ENCODE data around the gene SHCBP1L. TPM values are rescaled to one million over a fixed set of nuclear protein-coding genes. Genes with fewer than 3 reads are reported as not detected.

The SHCBP1L gene
- total RNA-seq, 1 donor from 2014 or later, result not detected

GRCh38 chr1:182867861-182868260 lies 85.1 kb downstream of the SHCBP1L start:
- intact Hi-C loops (cut with micrococcal nuclease), result no loop called here
- H3K27ac Mint-ChIP-seq, result no peak overlapping the region
- ChIA-PET CTCF (no interaction called here), POLR2A (no interaction called here)
- H3K4me3 Mint-ChIP-seq, result no peak overlapping the region
- ATAC-seq (ENCODE audit: low read depth) (no peak), DNase-seq (no peak)
- H3K9me3 Mint-ChIP-seq, result no peaks in the 10 kb centered on the region
- H3K27me3 Mint-ChIP-seq, result no peaks in the 10 kb centered on the region
- peaks cover 86% of the 10 kb centered on the region for H3K36me3 Mint-ChIP-seq (ENCODE audit: low read depth)
- no peaks in the 10 kb centered on the region for H3K4me1 Mint-ChIP-seq
- no peak for TF ChIP-seq CTCF (IDR thresholded peaks at IDR 0.05)

- peaks cover 87% of the 10 kb centered on the region for H3K36me3 Mint-ChIP-seq (ENCODE audit: low read depth)
- no peaks in the 10 kb centered on the region for H3K9me3 Mint-ChIP-seq
- H3K27me3 Mint-ChIP-seq, result no peaks in the 10 kb centered on the region
- H3K4me1 Mint-ChIP-seq, result no peaks in the 10 kb centered on the region
- H3K4me3 Mint-ChIP-seq, result no peak overlapping the region
- no peak for DNase-seq
- intact Hi-C loops (cut with micrococcal nuclease), result loop anchor here (2.0 kb wide), 1 partner anchor 15 kb away; no protein-coding TSS in a partner anchor
- ChIA-PET CTCF (no interaction called here), POLR2A (no interaction called here)
- ATAC-seq (ENCODE audit: low read depth), result no peak
- H3K27ac Mint-ChIP-seq, result no peak overlapping the region
- no peak for TF ChIP-seq CTCF (IDR thresholded peaks at IDR 0.05)
These were observed 89.0 kb downstream of the SHCBP1L start for GRCh38 chr1:182863940-182864339.

GRCh38 chr1:182862827-182863226 lies 90.1 kb downstream of the SHCBP1L start:
- no peak for ATAC-seq (ENCODE audit: low read depth)
- intact Hi-C loops (cut with micrococcal nuclease), result no loop called here

GRCh38 chr1:182861994-182862393 lies 91.0 kb downstream of the SHCBP1L start:
- H3K4me1 Mint-ChIP-seq, result no peaks in the 10 kb centered on the region
- no peak for DNase-seq
- ChIA-PET POLR2A (no interaction called here), CTCF (no interaction called here)
- no peak for ATAC-seq (ENCODE audit: low read depth)
- no peak for TF ChIP-seq CTCF (IDR thresholded peaks at IDR 0.05)
- intact Hi-C loops (cut with micrococcal nuclease), result no loop called here
- H3K36me3 Mint-ChIP-seq (ENCODE audit: low read depth), result peaks cover 91% of the 10 kb centered on the region
- no peak overlapping the region for H3K27ac Mint-ChIP-seq
- H3K27me3 Mint-ChIP-seq, result no peaks in the 10 kb centered on the region
- H3K4me3 Mint-ChIP-seq, result no peak overlapping the region
- no peaks in the 10 kb centered on the region for H3K9me3 Mint-ChIP-seq

More at GRCh38 chr1:182862827-182863226, 90.1 kb downstream of the SHCBP1L start:
- no peaks in the 10 kb centered on the region for H3K9me3 Mint-ChIP-seq
- no peak overlapping the region for H3K4me3 Mint-ChIP-seq
- H3K4me1 Mint-ChIP-seq, result no peaks in the 10 kb centered on the region
- no peak overlapping the region for H3K27ac Mint-ChIP-seq
- no peak for DNase-seq
- TF ChIP-seq CTCF (IDR thresholded peaks at IDR 0.05), result no peak
- POLR2A ChIA-PET, result no interaction called here
- no peaks in the 10 kb centered on the region for H3K27me3 Mint-ChIP-seq
- H3K36me3 Mint-ChIP-seq (ENCODE audit: low read depth), result peaks cover 91% of the 10 kb centered on the region
- CTCF ChIA-PET, result no interaction called here

- Mint-ChIP-seq H3K4me1 (no peaks in the 10 kb centered on the region), H3K36me3 (ENCODE audit: low read depth) (peaks cover 90% of the 10 kb centered on the region), H3K27ac (no peak overlapping the region), H3K9me3 (no peaks in the 10 kb centered on the region), H3K27me3 (no peaks in the 10 kb centered on the region), H3K4me3 (no peak overlapping the region)
- ATAC-seq (ENCODE audit: low read depth) (no peak), DNase-seq (no peak)
- ChIA-PET CTCF (no interaction called here), POLR2A (no interaction called here)
- TF ChIP-seq CTCF (IDR thresholded peaks at IDR 0.05), result no peak
- intact Hi-C loops (cut with micrococcal nuclease), result no loop called here
These were observed 92.3 kb downstream of the SHCBP1L start for GRCh38 chr1:182860658-182861057.
